Stimulated activated CD4-positive, alpha-beta T cell treated with anti-CD3 and anti-CD28 coated beads, Interleukin-2, amount 100 ng/mL, for 4 hours (primary cell): ENCODE measurements around the gene CNGA3.

Experiments used
- DNase-seq: peaks from one replicate; pipeline ENCODE4 v3.0.0-alpha.2; 2020; ENCODE audit warnings: low read depth

The CNGA3 gene

DNA sequence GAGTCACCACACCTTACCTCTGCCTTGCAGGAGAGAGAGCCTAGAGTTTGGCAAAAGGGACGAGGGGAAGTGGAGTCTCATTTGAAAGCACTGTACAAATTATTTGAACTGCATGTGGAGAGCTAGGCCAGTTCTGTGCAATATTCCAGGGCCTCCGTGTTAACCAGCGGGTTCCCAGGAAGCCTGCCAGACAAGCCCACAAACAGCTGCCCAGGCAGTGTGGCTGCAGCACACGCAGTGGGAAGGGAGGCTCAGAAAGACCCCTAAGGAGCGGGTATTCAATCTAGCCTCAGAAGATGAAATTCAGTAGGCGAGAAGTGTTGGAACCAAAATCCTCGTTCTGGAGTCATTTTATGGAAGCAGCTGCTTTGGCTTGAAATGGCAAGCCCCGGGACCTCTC lies 30.7 kb downstream of the CNGA3 start:
- DNase-seq, result no peak

- DNase-seq, result no peak
Measured at GRCh38 chr2:98377544-98377943, 31.3 kb downstream of the CNGA3 start.

GRCh38 chr2:98378196-98378595 lies 31.9 kb downstream of the CNGA3 start:
- no peak for DNase-seq

GRCh38 chr2:98378901-98379300 lies 32.6 kb downstream of the CNGA3 start:
- DNase-seq, result no peak

DNA sequence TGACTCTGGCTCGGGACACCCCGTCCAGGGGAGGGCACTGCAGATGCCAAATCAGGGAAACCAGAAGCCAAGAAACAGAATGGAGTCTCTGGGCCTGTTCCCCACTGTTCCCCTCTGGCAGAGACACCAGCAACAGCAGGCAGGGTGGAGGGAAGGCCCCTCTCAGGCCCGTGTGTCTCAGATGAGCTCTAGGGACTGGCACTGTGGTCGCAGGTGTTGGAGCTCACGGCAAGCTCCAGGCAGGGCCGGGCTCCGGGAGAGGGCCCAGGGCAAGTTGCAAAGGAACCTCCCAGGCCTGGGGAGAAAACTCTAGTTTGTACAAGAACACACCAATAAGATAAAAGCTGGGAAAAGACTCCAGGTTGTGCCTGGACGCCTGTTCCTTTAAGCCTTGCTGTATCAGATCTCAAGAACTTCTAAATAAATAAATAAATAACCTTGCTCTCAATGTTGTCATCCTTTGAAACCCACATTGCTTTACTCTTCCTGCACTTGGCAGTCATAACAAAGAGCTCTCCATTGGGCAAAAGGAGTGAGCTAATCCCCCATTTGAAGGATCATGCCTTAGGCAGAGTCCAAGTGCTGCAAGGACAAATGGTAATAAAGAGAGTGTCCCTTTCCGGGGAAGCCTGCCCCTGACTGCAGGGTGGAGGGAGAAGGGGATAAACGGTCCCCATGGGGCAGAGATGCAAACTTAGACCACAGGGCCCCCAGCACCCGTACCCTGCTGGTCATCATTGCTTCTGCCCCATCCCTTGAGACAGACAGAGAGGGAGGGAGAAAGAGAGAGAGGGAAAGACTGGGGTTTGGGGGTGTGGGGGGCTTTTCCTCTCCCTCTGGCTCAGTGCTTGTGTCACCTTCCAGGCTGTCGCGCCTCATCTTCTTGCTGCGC lies 33.3 kb downstream of the CNGA3 start:
- DNase-seq, result no peak

- DNase-seq, result no peak
Measured at GRCh38 chr2:98380203-98380535, 33.9 kb downstream of the CNGA3 start.

DNA sequence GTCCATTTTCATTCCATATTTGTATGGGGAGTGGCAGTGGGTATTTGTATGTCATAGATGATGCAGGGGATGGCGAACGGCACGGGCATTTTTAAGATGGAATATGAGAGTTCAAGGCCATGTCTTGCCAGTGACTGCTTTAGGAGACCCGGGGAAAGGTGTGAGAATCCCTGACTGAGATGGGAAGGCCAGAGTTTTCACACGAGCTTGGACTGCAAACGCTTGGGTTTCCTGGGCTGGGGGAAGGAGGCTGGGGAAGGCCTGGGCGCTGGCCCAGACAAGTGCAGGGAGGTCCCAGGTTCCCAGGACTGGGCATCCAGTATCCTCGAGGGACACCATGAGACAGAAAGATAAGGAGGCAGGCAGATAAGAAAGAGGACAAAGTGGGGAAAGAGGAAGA lies 35.2 kb downstream of the CNGA3 start:
- DNase-seq, result no peak

DNA sequence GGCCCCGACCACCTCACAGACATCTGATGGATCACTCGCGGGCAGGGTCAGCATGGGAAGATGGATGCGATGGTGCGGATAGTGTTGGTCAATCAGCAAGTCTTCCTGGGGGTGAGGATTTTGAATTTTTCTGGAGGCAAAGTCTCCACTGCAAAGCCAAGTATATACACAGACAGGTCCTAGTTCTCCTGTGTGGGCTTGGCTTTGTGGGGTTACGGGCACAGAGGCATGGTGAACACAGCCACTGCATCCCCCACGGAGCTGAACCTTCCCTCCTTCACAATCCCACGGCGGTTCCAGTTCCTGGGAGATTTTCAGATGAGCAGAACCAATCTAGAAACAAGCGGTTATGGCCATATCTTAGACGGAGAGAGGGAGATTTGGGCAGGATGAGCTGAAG lies 35.8 kb downstream of the CNGA3 start:
- no peak for DNase-seq

- no peak for DNase-seq
Measured at GRCh38 chr2:98382739-98383138, 36.5 kb downstream of the CNGA3 start.

DNA sequence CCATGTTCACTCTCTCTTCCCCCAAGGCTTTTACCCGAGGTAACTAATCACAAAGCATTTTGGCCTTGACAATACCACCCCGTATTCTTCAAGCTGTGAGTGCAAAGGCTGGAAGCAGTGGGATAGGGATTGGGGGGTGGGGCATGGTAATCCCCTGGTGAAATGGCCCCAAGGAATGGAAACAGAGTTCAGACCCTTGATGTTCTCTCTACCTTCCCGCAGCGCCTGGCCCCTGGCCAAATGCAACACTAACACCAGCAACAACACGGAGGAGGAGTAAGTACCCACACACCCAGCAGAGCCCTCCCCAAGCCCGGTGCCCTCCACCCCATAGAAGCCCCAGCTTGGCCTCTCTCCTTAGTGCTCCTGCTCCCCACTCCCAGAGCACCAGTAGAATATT lies 36.9 kb downstream of the CNGA3 start:
- no peak for DNase-seq

- peak; percentile 26 for DNase-seq
Measured at GRCh38 chr2:98385050-98385699, 38.9 kb downstream of the CNGA3 start.

DNA sequence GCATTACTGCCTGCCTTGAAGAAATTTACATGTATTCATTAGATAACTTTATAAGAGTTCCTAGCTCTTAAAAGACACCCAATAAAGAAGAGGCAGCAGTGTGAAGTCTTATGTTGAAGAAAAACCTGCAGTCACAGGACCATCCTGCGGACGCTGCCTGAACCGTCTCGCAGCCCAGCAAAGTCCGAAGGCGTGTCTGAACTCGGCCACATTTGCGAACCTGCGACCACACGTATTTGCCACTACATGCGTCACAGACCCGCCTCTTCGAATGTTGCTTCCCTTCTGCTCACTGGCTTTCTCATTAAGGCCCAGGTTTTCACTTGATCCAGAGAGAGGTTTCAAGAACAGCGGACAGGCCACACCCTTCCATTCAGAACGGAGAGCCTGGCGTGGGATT lies 41.2 kb downstream of the CNGA3 start:
- DNase-seq, result no peak

DNA sequence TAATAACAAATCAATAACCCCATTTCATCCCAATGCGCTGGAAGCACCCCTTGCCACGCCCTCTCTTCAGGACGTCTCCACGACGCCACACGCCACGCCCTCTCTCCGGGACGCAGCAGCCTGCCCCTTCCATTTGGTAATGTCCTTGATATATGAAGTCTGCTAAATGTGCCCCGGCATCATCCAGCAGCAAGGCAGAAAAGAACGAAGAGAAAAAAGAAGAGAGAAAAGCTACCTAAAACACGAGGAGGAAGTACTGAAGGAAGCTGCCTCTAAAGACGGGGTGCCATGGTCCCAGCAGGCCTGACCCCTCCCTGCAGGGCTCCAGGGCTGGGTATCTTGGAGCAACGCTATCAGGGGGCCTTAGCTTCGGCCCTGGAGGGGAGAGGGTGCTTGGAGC lies 41.8 kb downstream of the CNGA3 start:
- no peak for DNase-seq

DNA sequence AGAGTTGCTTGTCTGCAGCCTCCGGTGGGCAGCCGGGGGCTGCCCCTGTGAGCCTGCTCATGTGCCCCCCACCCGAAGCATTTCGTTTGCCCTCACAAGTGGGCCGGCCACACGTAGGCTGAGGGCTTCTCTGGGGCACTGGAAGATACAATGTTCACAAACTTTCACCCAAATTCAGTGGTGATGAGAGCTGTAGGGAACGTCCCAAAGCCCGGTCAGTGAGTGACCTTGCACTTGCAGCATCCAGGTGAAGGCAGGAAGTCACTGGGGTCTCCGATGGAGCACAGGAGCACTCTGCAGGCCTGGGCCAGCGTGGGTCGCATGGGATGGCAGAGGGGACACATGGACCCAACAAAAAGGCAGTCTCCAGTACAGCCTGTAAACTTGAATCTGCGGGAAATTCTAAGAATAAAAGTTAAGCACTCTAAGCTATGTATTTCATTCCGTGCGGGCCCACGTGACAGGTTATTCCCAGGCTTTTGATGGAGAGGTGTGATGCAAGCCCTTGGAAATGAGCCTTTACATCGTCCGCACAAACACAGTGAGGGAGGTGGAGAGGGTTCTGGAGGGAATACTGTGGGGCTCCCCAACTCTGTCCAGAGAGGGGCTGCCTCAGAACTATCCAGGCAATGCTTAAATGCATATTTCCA lies 42.5 kb downstream of the CNGA3 start:
- DNase-seq, result no peak

DNA sequence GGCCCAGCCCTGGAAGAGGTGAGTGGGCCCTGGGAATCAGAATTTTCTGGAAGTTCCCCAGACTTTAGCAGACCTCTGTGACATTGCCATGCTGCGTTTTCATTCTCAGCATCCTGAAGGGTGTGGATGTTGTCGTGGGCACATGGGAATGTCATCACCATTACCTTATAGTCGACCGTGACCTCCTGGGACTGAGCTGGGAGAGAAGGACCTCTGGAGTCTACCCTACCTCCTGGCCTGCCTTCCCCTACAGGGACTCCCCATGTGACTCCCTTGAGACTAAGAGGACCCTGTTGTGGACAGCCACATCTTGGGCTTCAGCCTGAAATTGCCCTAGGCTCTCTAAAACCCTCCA lies 43.0 kb downstream of the CNGA3 start:
- no peak for DNase-seq

DNA sequence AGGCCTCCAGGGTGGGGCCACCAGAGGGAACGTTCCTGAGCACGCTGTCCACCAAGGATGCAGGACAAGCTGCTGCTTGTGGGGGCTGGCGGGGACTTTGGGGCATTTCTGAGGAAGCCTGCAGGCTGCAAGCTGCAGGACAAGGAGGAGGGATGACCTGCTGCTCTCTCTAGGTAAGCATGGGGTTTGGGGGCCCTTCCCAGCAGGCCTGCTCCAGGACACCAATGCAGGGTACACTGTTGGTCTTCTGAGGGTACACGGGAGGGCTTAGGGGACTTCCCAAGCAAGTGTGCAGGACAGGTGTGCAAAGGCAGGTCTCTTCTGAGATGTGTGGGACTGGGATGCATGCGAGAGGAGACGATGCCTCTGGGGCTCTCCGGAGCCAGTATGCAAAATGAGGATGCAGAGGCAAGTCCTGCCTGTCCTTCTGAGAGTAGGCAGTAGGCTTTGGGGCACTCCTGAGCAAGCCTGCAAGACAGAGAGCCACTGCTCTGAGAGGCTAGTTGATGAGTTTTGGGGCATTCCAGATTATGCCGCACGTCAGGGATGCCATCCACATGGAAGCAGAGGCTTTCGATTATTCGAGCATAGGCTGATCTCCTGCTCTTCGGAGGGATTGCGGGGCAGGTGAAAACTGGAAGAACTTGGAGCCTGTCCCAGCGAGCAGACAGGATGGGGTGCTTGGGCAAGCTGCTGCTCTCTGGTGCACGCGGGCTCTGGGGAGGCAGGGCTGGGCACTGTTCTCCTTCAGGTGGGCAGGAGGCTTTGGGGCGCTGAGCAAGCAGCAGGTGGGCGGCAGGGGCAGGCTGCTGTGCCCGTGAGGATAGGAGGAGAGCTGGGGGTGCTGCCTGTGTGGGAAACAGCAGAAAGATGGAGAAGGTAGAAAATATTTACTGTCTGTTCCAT lies 44.6 kb downstream of the CNGA3 start:
- DNase-seq, result no peak

GRCh38 chr2:98391581-98392270 lies 45.5 kb downstream of the CNGA3 start:
- no peak for DNase-seq

GRCh38 chr2:98393354-98393753 lies 47.1 kb downstream of the CNGA3 start:
- no peak for DNase-seq

- no peak for DNase-seq
Measured at GRCh38 chr2:98394595-98395153, 48.4 kb downstream of the CNGA3 start.

DNA sequence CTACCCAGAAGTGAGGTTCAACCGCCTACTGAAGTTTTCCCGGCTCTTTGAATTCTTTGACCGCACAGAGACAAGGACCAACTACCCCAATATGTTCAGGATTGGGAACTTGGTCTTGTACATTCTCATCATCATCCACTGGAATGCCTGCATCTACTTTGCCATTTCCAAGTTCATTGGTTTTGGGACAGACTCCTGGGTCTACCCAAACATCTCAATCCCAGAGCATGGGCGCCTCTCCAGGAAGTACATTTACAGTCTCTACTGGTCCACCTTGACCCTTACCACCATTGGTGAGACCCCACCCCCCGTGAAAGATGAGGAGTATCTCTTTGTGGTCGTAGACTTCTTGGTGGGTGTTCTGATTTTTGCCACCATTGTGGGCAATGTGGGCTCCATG lies 49.7 kb downstream of the CNGA3 start:
- DNase-seq, result no peak

DNA sequence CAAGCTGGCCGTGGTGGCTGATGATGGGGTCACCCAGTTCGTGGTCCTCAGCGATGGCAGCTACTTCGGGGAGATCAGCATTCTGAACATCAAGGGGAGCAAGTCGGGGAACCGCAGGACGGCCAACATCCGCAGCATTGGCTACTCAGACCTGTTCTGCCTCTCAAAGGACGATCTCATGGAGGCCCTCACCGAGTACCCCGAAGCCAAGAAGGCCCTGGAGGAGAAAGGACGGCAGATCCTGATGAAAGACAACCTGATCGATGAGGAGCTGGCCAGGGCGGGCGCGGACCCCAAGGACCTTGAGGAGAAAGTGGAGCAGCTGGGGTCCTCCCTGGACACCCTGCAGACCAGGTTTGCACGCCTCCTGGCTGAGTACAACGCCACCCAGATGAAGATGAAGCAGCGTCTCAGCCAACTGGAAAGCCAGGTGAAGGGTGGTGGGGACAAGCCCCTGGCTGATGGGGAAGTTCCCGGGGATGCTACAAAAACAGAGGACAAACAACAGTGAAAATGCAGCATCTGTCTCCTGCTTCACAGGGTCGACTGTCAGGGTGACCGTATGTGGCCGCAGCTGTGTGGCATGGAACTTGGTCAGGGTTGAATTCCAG lies 50.6 kb downstream of the CNGA3 start:
- no peak for DNase-seq
